Measurements from ENCODE around the gene FANCM.
A peak's percentile ranks its signal among the peaks of the same experiment; 100 is the strongest.

GRCh38 chr14:45201905-45202304 lies 66.2 kb downstream of the FANCM start:
- TF ChIP-seq CTCF (IDR thresholded peaks at IDR 0.05) (peak; percentile 31), REST (IDR thresholded peaks at IDR 0.05; ENCODE audit: insufficient read depth in 1 of 2, low read depth in 2 of 2, low read length in 1 of 2) (no peak), POLR2AphosphoS5 (IDR thresholded peaks at IDR 0.05; ENCODE audit: low read depth, low read length) (no peak), SIN3A (IDR thresholded peaks at IDR 0.05; ENCODE audit: borderline replicate concordance, insufficient read depth, low read depth, low read length) (no peak), TCF7L2 (IDR thresholded peaks at IDR 0.05; ENCODE audit: low read depth, low read length) (no peak)

Measured in Panc1 (cell line).